Type B pancreatic cell (in vitro differentiated cells): Measurements from ENCODE around the gene MAP3K6. TPM values are rescaled to one million over a fixed set of nuclear protein-coding genes. Genes with fewer than 3 reads are reported as not detected.

Experiments used
- DNase-seq: peaks from one replicate; pipeline ENCODE4 v3.0.0; 2021; ENCODE audit warnings: mixed read lengths; ENCODE audit not compliant: unreplicated experiment; ENCODE audit errors: extremely low spot score
- H3K27ac Mint-ChIP-seq: 2 replicates; pipeline ENCODE4 v1.8.0; 2021; ENCODE audit warnings: mild to moderate bottlenecking, mixed read lengths
- H3K27me3 Mint-ChIP-seq: 2 replicates; pipeline ENCODE4 v1.8.0; 2021; ENCODE audit warnings: mixed read lengths
- H3K36me3 Mint-ChIP-seq: 2 replicates; pipeline ENCODE4 v1.8.0; 2021; ENCODE audit warnings: mixed read lengths
- H3K4me1 Mint-ChIP-seq: one replicate; pipeline ENCODE4 v1.8.0; 2021; ENCODE audit warnings: mixed read lengths; ENCODE audit not compliant: unreplicated experiment
- H3K4me3 Mint-ChIP-seq: 2 replicates; pipeline ENCODE4 v1.8.0; 2021; ENCODE audit warnings: mild to moderate bottlenecking, mixed read lengths
- H3K9me3 Mint-ChIP-seq: 2 replicates; pipeline ENCODE4 v1.8.0; 2021; ENCODE audit warnings: mixed read lengths
- CTCF ChIP-seq: fragments of 200-600 bp; sonication (generic); conservative IDR thresholded peaks from 2 replicates; pipeline ENCODE4 v1.5.0; 2021; ENCODE audit warnings: antibody characterized with exemption, mild to moderate bottlenecking
- total RNA-seq: library from RNA; stranded (reverse); gene quantifications from 2 replicates; pipeline ENCODE4 v1.2.1, GENCODE V29; 2021; ENCODE audit warnings: low replicate concordance

The MAP3K6 gene
- total RNA-seq, 1 donor from 2014 or later: 15.6 TPM

DNA sequence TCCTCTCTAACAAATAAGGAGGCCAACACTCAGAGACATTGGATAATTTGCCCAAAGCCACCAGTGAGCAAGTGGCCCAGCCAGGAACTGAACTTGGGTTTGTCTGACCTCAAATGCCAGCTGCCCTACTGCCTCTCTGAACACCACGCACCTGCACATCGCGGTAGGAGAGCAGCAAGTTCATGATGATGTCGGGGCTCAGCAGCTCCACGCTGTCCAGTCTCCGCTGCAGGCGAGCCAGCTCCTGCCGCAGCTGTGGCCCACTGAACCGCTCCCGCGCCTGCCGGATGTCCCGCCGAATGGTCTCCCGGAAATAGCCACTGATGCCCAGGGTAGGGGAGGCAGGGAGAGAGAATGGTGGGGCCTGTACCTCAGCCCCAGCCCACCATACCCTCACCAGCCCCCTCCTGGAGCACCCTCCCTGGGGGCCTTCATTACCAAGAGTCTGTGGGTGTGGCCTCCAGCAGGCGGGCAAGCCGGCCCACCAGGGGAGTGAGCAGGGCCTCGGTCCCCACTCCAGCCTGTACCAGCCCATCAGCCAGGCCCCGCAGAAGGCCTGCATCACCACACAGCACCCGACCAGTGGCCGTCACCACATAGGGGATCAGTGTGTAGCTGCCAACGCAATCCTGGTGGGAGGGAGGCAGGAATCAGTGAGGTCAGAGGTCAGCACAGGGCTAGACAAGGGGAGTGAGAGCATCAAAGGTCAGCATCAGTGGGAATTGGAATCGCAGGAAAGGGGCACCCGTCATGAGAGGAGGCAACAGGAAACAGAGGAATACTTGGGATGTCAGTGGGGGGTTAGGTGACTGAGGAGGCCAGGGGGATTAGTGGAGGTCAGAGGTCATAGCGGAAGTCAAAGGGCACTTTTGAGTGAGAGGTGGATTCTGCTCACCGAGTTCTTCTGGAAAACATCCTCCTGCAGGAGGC, 2.7 kb downstream of the MAP3K6 start:
- H3K36me3 Mint-ChIP-seq: peaks cover 5% of the 10 kb centered on the region
- no peak for TF ChIP-seq CTCF
- H3K9me3 Mint-ChIP-seq: no peaks in the 10 kb centered on the region
- peaks cover 35% of the 10 kb centered on the region for H3K4me1 Mint-ChIP-seq
- H3K4me3 Mint-ChIP-seq: peak overlapping the region; percentile 44
- no peak for DNase-seq
- H3K27ac Mint-ChIP-seq: peak overlapping the region; percentile 53
- H3K27me3 Mint-ChIP-seq: peaks cover 12% of the 10 kb centered on the region

- H3K9me3 Mint-ChIP-seq: no peaks in the 10 kb centered on the region
- H3K4me3 Mint-ChIP-seq: no peak overlapping the region
- peaks cover 8% of the 10 kb centered on the region for H3K36me3 Mint-ChIP-seq
- no peak for DNase-seq
- no peak for TF ChIP-seq CTCF
- no peak overlapping the region for H3K27ac Mint-ChIP-seq
- peaks cover 20% of the 10 kb centered on the region for H3K27me3 Mint-ChIP-seq
- H3K4me1 Mint-ChIP-seq: peaks cover 25% of the 10 kb centered on the region
Measured at GRCh38 chr1:27361553-27361952, 5.2 kb downstream of the MAP3K6 start.

DNA sequence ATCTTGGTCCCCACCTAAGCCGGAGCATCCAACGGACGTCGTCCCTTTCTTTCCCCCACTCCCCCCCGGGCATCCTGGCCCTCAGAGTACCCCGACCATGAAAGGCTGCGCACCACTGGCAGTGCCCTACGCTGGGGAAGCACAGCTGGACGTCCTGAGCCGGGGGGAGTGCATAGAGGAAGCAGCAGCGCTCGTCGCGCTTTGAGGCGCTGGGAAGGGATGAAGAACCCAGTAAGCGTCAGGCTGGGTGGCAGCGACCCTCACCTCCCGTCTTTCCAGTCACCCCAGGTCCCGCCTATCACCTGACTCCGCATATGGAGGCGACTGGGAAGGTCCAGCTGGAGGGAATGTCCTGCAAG, 5.7 kb downstream of the MAP3K6 start:
- H3K36me3 Mint-ChIP-seq: peaks cover 8% of the 10 kb centered on the region
- no peak for DNase-seq
- peak overlapping the region; percentile 68 for H3K4me3 Mint-ChIP-seq
- peaks cover 20% of the 10 kb centered on the region for H3K27me3 Mint-ChIP-seq
- no peak overlapping the region for H3K27ac Mint-ChIP-seq
- peaks cover 25% of the 10 kb centered on the region for H3K4me1 Mint-ChIP-seq
- no peaks in the 10 kb centered on the region for H3K9me3 Mint-ChIP-seq
- no peak for TF ChIP-seq CTCF

DNA sequence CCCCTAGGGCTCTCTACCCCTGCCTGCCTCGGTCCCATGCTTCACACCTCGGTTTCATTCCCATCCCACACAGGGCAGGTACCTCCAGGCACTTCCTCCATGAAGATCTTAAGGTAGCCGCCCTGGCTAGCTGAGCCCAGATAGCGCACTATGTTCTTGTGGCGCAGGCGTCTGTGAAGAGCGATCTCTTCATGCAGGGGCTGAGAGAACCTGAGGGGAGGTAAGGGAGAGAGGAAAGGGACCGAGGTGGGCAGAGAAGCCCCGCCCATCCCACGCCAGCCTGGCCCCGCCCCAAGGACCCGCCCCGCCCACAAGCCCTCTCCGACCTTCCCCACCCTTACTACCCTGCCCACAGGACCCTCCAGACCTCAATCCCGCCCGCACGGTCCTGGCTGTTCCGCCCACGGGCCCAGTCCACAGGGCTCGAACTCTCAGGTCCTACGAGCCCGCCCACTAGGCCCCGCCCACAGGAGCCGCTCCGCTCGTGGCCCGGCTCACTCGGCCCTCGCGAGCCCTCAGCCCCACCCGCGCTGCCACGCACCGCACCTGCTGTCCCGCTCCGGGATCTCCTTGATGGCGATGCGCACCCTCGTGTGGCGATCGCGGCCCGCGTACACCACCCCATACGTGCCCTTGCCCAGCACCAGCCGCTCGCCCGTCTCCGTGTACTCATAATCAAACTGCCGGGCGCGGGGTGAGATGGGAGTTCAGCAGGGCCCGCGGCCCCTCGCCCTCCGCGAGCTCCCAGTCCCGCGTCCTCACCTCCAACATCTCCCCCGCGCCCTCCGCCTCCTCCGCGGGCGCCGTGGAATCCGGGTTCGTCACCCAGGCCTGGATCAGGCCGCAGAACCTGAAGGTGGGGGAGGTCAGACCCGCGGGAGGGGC, 6.4 kb downstream of the MAP3K6 start:
- H3K27me3 Mint-ChIP-seq: peaks cover 20% of the 10 kb centered on the region
- H3K36me3 Mint-ChIP-seq: peaks cover 8% of the 10 kb centered on the region
- peak overlapping the region; percentile 68 for H3K4me3 Mint-ChIP-seq
- TF ChIP-seq CTCF: no peak
- no peak for DNase-seq
- no peaks in the 10 kb centered on the region for H3K9me3 Mint-ChIP-seq
- peaks cover 20% of the 10 kb centered on the region for H3K4me1 Mint-ChIP-seq
- H3K27ac Mint-ChIP-seq: peak overlapping the region; percentile 89

DNA sequence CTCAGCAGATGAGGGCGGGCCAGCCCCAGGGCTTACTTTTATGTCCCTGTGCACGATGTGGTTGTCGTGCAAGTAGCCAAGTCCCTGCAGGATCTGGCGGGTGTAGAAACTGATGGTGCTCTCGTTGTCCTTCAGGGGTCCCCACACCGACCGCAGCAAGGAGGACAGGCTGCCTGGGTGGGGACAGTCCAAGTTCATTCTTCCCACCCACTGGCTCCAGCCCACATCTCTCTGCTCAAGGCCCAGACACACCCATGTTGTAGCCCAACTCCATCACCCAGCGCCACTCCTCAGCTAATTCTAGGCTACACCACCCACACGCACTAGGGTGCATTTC, 7.0 kb downstream of the MAP3K6 start:
- H3K4me1 Mint-ChIP-seq: peaks cover 14% of the 10 kb centered on the region
- no peaks in the 10 kb centered on the region for H3K9me3 Mint-ChIP-seq
- H3K36me3 Mint-ChIP-seq: peaks cover 8% of the 10 kb centered on the region
- peak overlapping the region; percentile 89 for H3K27ac Mint-ChIP-seq
- H3K4me3 Mint-ChIP-seq: peak overlapping the region; percentile 68
- H3K27me3 Mint-ChIP-seq: peaks cover 20% of the 10 kb centered on the region
- TF ChIP-seq CTCF: no peak
- no peak for DNase-seq
